NOMO-1 (cell line): Measurements from ENCODE around the gene LRP1B.
"Not testable (repeated sequence)": the region's sequence is repeated elsewhere in the genome, so short reads cannot be mapped to it uniquely, and the experiment has no call there.

Experiments
- DNase-seq, 2 experiments: peaks; one replicate each; lab custom pipeline; 2025; ENCODE audit not compliant: unreplicated experiment in 2 of 2; lab: John Stamatoyannopoulos, UW

LRP1B gene

GRCh38 chr2:141201016-141201565 lies 929.7 kb downstream of the LRP1B start:
- no peak for DNase-seq

DNA sequence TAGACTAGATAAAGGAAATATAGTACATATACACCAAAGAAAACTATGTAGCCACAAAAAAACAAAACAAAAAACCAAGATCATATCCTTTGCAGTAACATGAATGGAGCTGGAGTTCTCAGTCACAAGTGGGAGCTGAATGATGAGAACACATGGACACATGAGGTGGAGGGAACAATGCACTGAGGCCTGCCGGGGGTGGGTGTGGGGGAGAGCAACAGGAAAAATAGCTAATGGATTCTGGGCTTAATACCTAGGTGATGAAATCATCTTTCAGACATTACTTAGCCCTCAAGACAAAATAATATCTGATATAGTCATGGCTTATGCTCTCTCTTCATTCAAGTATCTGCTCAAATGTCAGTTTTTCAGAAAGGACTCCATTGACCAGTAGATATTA lies 930.6 kb downstream of the LRP1B start:
- no peak for DNase-seq

DNA sequence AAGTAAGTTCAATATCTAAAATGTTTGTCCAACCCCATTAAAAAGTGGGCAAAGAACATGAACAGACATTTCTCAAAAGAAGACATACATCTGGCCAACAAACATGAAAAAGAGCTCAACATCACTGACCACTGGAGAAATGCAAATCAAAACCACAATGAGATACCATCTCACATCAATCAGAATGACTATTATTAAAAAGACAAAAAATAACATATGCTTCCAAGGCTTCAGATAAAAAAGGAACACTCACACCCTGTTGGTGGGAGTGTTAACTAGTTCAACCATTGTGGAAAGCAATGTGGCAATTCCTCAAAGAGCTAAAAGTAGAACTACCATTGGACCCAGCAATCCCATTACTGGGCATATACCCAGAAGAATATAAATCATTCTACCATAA lies 931.1 kb downstream of the LRP1B start:
- no peak for DNase-seq

- DNase-seq, result no peak
These were observed 935.7 kb downstream of the LRP1B start for GRCh38 chr2:141195087-141195486.

GRCh38 chr2:141187075-141187439 lies 943.8 kb downstream of the LRP1B start:
- DNase-seq, result no peak

DNA sequence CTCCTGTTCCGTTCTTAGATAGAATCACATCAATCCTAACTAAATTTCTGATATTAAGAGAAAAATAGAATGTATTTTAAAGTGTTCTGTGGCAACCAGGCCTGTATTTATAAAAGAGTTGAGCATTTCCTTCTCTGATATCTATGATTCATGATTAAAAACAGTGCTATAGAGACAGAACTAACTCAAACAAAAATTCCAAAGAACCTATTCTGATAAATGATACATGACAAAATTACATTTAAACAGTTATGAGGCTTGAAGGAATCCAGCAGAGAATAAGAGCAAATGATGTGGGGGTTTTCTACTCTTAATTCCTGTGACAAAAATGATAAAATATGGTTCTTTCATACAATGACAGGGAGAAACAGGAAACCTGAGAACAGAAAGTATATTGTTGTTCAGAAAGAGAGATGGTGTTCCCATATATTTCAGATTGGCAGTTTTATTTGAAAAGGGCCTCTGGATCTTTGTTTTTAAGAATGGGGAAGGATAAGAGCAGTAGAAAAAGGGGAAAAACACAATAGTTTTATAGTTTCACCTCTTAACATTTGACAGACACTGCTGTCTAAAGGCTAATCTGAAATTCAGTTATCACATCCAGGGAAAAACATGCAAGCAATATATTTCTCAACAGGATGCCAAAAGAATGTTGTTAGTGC lies 944.3 kb downstream of the LRP1B start:
- DNase-seq, result no peak

- no peak for DNase-seq
These were observed 948.6 kb downstream of the LRP1B start for GRCh38 chr2:141182246-141182645.

DNA sequence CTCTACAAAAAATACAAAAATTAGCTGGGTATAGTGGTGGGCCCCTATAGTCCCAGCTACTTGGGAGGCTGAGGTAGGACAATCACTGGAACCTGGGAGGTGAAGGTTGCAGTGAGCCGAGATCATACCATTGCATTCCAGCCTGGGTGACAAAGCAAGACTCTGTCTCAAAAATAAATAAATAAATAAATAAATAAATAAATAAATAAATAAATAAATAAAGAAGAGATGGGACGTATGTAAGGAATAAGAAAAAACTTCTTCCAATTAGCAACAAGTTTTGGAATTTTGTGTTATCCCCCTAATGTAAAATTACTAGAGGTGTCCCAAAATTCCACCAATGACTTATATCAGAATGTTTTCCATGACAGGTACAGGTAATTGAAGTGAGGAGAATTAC lies 961.7 kb downstream of the LRP1B start:
- not testable (repeated sequence) for DNase-seq

DNA sequence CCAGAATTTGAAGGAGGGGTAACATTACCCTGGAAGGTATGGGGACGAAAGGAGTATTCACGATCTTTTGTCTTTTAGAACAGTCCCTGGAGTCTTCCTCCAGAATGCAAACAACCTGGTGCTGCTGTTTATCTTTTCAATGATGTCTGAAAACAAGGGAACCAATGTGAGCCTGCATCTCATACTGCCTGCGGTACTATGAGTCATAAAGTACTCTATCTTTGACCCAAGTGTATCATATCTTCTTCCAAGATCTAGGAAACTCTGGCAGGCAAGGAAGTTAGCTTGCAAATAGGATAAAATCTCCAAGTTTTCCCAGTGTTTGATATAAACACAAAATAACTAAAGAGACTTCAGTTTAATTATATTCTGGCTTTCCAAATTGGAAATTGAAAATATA lies 968.5 kb downstream of the LRP1B start:
- no peak for DNase-seq

DNA sequence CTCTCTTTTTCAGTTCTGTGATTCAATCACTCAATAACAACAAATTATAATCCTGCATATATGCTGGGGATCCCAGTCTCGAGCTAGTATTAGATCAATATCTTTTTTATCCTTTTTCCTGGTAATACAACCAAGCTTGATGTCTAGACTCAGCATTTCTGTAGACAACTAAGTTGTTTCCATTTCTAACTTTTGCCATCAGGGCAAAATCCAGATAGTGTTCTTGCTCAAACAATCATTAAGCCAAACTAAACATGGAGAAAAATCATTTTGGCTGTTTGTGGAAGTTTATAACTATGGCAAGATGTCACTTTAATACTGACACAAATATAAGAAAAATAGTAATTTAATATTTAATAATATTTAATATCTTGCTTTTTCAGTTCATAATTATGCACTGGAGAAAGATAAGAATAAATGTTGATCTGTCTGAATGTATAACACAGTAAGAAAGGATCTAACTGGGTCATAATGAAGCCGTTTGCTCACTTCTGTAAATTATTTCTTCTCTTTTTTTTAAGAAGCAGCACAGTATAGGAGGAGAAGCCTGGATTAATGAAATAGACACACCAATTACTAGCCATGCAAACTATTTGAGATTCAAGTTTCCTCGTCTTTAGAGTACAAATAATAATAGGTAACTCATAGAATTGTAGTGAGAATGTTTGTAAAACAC lies 979.1 kb downstream of the LRP1B start:
- no peak for DNase-seq

DNA sequence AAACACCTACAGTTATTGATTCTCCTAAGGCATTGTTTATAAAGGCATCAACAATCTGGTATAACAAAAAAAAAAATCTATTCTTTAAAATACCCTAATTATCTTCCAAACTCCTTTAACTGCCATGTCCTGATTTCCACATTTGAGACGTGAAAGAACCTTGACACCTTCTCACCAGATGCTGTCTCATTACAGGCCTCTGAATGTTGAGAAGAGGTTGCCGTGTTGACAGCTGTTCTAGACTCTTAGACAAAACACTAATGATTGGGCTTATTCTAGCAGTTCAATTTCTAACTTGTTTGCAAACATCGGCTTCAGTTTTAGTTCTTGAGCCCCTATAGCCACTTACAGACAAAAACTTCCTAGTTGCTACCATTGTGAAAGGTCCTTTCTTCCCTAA lies 988.8 kb downstream of the LRP1B start:
- DNase-seq, result no peak

- DNase-seq, result no peak
These were observed 993.6 kb downstream of the LRP1B start for GRCh38 chr2:141137122-141137693.

DNA sequence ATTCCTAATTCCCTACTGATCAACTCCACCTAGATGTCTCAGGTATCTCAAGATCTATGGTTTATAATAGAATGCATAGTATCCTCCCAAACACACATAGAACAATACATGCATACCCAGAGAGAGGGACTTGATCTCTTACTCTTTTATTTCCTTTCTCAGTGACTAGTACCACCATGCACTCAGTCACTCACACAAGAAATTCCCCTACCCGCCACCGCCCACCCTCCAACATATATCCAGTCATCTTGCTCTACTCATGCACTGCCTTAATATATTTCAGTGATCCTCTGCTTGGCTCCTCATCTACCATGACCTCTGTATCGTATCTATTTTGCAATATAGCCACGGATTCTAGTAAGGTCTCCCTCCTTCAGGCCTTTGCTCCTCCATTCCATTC lies 996.9 kb downstream of the LRP1B start:
- DNase-seq, result no peak

DNA sequence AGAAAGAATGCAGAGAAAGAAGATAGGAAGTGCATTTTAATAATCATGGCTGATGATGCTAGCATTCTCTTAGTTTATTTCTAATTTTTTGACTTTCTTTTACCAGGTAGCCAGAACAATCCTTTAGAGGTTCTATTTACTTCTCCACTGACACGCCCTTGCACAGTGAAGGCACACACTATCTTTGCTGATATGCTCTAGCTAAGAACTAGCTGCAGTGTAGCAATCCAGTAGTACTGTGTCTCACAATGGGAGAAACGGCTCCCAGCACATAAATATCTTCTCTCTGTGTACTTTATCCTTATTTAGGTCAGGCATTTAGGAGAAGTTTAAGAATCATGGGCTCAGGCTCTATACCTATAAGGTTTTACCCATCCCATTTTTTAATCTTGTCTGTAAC lies 1005.4 kb downstream of the LRP1B start:
- no peak for DNase-seq

DNA sequence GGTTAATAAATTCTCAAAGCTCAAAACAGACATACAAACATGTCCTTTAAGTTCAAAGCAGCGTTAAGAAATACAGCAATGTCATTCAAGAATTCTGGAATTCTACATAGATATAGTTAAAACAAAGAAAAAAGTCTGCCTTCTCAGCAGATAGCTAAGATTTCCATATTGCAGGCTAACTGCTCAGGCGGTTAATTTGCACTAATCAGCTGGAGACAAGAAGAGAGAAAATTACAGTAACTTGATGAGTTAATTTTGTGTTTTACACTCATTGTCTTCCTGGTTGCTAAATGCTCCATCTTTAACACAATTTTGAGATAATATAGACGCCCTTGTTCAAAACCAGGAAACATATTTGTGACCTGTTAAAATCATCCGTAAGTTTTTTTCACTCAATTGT lies 1012.0 kb downstream of the LRP1B start:
- DNase-seq, result no peak

- DNase-seq, result no peak
These were observed 1017.5 kb downstream of the LRP1B start for GRCh38 chr2:141113301-141113700.

- DNase-seq, result peak in 1 of 2 experiments; percentile 0
These were observed 1021.2 kb downstream of the LRP1B start for GRCh38 chr2:141109633-141110032.

- DNase-seq, result no peak
These were observed 1025.1 kb downstream of the LRP1B start for GRCh38 chr2:141105763-141106162.

DNA sequence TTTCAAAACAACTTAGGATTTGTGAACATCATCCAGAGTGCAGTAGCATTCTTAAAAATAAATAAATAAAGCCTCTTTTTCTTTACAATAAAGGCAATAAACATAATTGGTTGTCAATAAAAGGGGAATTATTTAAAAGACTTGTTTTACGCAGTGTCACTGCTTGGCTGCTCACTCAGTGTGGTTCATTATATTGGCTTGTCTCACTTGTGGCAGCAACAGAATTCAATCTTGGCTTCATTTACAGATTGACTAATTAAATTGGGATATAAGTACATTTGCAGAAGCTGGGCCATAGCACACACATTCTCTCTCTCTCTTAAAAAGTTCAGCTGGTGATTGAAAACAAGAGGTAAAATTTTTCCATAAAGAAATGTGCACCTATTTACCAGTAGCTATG lies 1027.6 kb downstream of the LRP1B start:
- no peak for DNase-seq

DNA sequence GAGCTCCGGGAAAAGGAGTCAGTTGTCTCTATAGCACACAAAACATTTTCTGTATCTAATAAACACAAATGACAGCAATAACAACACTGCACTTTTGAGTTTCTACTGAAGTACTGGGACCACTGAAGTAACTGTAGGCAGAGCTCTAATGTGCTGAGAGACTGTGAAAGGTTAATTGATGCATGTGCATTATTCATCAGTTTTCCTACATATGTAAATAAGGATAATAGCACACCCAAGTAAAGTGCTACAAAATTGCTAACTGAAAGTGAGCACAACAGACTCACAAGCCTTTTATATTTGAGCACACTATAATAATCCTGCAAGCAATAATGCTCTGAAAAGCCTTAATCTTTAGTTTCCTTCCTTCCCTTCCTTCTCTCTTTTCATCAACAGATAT lies 1051.6 kb downstream of the LRP1B start:
- no peak for DNase-seq

- no peak for DNase-seq
These were observed 1055.1 kb downstream of the LRP1B start for GRCh38 chr2:141075753-141076152.

DNA sequence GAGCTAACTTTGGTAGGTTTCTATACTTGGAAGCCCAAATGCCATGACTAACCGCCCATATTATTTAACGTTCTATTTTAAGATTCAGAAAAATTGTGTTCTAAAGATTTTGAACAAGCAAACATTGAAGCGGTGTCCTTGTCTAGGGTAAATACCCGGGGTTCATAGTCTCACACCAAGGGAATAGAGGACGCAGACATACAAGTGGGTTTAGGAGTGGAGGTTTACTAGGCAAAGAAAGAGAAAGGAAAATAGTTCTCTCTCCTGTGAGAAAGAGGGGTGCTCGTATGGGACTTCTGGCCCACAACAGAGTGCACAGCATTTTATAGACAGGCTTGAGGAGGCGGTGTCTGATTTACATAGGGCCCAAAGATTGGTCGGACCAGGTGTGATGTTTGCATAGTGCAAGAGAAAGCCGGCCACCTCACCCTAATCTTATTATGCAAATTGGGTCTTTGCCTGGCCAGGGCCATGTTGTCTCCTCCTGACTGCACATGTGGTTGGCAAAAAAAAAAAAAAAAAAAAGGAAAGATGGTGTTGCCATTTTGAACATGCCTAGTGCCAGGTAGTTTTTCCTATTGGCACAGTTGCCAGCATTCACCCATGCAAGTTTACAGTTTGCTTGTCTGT lies 1062.6 kb downstream of the LRP1B start:
- DNase-seq, result no peak
